Measurements from ENCODE around the gene HOGA1.

GRCh38 chr10:97549587-97550322 is 34.4 kb upstream of the HOGA1 start:
- TF ChIP-seq MAX (IDR thresholded peaks at IDR 0.05; ENCODE audit: low read depth) (no peak), USF2 (IDR thresholded peaks at IDR 0.05; ENCODE audit: borderline replicate concordance, low read depth, low read length) (no peak), GATA2 (CRISPR knock-in tag; IDR thresholded peaks at IDR 0.05) (no peak), CHD2 (IDR thresholded peaks at IDR 0.05; ENCODE audit: low read length, partially characterized antibody) (no peak), RAD21 (IDR thresholded peaks at IDR 0.05; ENCODE audit: low read length) (no peak), CTCF (IDR thresholded peaks at IDR 0.05) (no peak), RFX5 (IDR thresholded peaks at IDR 0.05; ENCODE audit: low read length) (no peak), REST (IDR thresholded peaks at IDR 0.05; ENCODE audit: low read depth, low read length) (no peak), EP300 (IDR thresholded peaks at IDR 0.05; ENCODE audit: borderline replicate concordance in 1 of 2, low read depth in 1 of 2, low read length in 1 of 2) (no peak), USF1 (IDR thresholded peaks at IDR 0.05; ENCODE audit: borderline replicate concordance, low read depth) (no peak), NFIC (IDR thresholded peaks at IDR 0.05; ENCODE audit: borderline replicate concordance) (no peak), SIN3A (IDR thresholded peaks at IDR 0.05; ENCODE audit: borderline replicate concordance, low read depth, low read length) (no peak), EZH2phosphoT487 (IDR thresholded peaks at IDR 0.05; ENCODE audit: borderline replicate concordance, low read depth) (no peak), ELF1 (IDR thresholded peaks at IDR 0.05) (no peak)
